Thymus (tissue), 11 donors: ENCODE results near the gene TXLNG. TPM values are rescaled to one million over a fixed set of nuclear protein-coding genes. Genes with fewer than 3 reads are reported as not detected.
A peak's percentile ranks its signal among the peaks of the same experiment; 100 is the strongest.

Experiments
- DNase-seq, 9 donors: peaks; one replicate each; pipeline ENCODE4 v3.0.0-alpha.2; 2013; ENCODE audit warnings: low spot score in 9 of 9, low read depth in 6 of 9, missing footprints in 1 of 9
- H3K27ac ChIP-seq, 2 donors: one replicate each; pipeline ENCODE4 v1.5.1; 2013; ENCODE audit warnings: control low read depth in 1 of 2, low read depth in 1 of 2, low read length in 1 of 2, mild to moderate bottlenecking in 1 of 2, moderate library complexity in 1 of 2
- H3K27me3 ChIP-seq, 2 donors: one replicate each; pipeline ENCODE4 v1.5.1; 2013; ENCODE audit warnings: low read length in 1 of 2; ENCODE audit not compliant: control insufficient read depth in 2 of 2, insufficient read depth in 1 of 2
- H3K36me3 ChIP-seq, 2 donors: one replicate each; pipeline ENCODE4 v1.5.1; 2013; ENCODE audit warnings: low read length in 1 of 2, mild to moderate bottlenecking in 1 of 2, moderate library complexity in 1 of 2; ENCODE audit not compliant: control insufficient read depth in 2 of 2, insufficient read depth in 2 of 2
- H3K4me1 ChIP-seq, 2 donors: one replicate each; pipeline ENCODE4 v1.5.1; 2013; ENCODE audit warnings: low read length in 2 of 2; ENCODE audit not compliant: control insufficient read depth in 2 of 2, insufficient read depth in 2 of 2
- H3K4me3 ChIP-seq, 2 donors: one replicate each; pipeline ENCODE4 v1.5.1; 2013; ENCODE audit warnings: low read length in 2 of 2, control low read depth in 1 of 2, mild to moderate bottlenecking in 1 of 2
- H3K9me3 ChIP-seq, 2 donors: one replicate each; pipeline ENCODE4 v1.5.1; 2013; ENCODE audit warnings: low read length in 1 of 2, mild to moderate bottlenecking in 1 of 2; ENCODE audit not compliant: control insufficient read depth in 2 of 2, insufficient read depth in 1 of 2
- WGBS: extraction: QIAGEN DNeasy Blood & Tissue Kit; methylation state at CpG from one replicate; pipeline ENCODE4 v1.1.7; 2013; 5-methylcytosine and 5-hydroxymethylcytosine counted together
- polyA plus RNA-seq: library from polyadenylated mRNA; stranded (reverse); fragments of 200-250 nt; gene quantifications from one replicate; pipeline ENCODE4 v1.2.3, GENCODE V29; 2013
- total RNA-seq: library from RNA; stranded (reverse); fragments of 120-200 nt; gene quantifications from one replicate; pipeline ENCODE4 v1.2.4, GENCODE V29; 2013
- donor health status: healthy.

The TXLNG gene
- total and polyA plus RNA-seq, 2 donors = 10.7 to 12.6 TPM

DNA sequence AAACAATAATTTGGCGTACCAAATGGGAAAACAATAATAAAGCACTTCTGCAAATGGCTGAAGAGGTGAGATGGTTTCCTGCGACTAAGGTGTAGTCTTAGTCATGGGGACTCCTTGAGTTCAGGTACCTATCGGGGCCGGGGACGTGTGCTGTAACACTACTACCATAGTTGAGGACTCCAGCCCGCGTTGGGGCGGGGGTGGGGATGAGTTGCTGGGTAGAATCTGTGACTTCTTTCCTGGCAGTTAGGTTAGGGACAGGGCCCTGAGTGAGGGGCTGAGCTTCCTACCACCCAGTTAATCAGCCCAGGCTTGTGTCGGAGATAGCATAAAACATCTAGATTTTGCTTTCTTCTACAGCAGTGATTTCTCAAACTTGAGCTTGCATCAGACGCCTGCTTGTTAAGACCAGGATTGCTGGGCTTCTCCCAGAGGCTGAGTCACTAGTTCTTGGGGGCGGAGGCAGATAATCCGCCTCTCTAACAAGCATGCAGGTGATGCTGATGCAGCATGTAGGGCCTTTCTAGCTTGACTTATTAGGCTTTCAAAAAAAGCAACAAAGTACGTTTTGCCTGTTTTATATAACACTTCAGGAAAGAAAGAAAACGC is 53.7 kb downstream of the TXLNG start:
- Histone ChIP-seq H3K27ac (peak overlapping the region in 1 of 2 donors; percentile 78), H3K4me3 (no peak overlapping the region), H3K27me3 (no peaks in the 10 kb centered on the region), H3K4me1 (peaks cover 0 to 15% of the 10 kb centered on the region in 2 donors), H3K36me3 (peaks cover 10 to 36% of the 10 kb centered on the region in 2 donors), H3K9me3 (no peaks in the 10 kb centered on the region)
- WGBS = 96% methylated on average over 14 of the region's 14 CpGs
- DNase-seq = no peak

DNA sequence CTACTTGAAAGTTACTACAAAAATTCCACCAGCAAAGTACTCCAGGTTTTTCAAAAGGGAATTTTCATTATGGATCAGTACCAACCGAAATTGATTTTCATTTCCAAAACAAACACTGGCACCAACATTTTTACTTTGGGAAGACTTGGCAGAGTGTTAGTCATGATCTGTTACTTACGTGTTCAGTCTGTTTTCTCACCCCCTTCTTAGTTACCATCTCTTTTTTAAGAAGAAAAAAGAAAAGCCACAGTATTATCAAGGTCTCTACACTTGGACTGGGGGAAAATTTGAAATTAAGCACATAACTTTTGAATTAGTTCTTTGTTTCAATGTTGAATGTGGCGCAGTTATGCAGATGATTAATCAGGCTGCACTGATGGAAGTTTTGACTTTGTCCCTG is 56.4 kb downstream of the TXLNG start:
- Histone ChIP-seq H3K4me3 (no peak overlapping the region), H3K36me3 (peaks cover 17 to 54% of the 10 kb centered on the region in 2 donors), H3K4me1 (peaks cover 0 to 15% of the 10 kb centered on the region in 2 donors), H3K27me3 (no peaks in the 10 kb centered on the region), H3K9me3 (no peaks in the 10 kb centered on the region), H3K27ac (no peak overlapping the region)
- 94% methylated on average over 3 of the region's 3 CpGs for WGBS
- no peak for DNase-seq

DNA sequence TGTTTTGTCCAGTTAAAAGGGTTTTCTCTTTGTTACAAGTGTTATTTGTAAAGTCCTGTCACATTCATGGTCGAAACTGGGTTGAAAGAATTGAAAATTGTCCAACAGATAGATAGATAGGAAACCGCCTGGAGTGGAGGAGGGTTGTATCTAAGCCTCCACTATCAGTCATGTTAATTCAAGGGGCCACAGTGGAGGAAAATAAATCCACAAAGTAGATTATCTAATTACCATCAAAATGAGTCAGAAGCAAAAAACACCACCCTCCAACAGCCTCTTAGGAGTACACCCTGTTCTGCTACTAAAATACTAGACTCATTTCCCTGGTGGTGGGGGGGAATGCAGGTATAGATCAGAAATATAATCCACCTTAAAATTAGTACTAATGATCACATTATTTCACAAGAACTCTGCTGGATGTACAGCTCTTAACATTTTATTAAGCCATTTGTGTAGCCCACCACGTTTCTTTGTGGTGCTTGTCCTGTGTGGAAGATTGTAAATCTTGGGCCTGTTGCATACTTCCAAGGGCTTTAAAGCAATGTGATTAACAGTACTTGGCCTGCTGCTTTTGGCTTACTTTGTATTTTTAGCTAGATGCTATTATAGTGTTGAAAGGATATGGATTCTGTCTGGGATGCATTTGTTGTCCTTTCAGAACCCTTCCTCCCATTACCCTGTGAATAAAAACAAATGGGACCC is 57.1 kb downstream of the TXLNG start:
- Histone ChIP-seq H3K4me3 (no peak overlapping the region), H3K36me3 (peaks cover 19 to 60% of the 10 kb centered on the region in 2 donors), H3K27me3 (no peaks in the 10 kb centered on the region), H3K4me1 (peaks cover 0 to 15% of the 10 kb centered on the region in 2 donors), H3K9me3 (no peaks in the 10 kb centered on the region), H3K27ac (no peak overlapping the region)
- DNase-seq = no peak
- WGBS = 93% methylated on average over 3 of the region's 3 CpGs

DNA sequence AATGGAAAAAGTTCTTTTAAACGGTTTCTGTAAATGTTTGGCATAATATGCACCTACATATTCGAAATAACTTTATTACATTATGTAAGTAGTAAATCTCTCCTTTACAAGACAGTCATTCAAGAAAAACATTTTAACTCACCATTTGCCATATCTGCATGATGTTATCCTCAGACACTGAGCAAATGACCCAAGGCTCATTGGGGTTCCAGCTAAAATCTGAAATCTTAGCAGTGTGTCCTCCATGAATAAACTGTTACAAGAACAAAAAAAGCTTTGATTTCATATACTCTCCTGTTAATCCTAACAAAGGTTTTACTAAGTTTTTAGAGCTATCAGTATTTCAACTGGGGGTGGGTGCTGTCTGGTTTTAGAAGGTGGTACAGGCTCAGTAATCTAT is 59.4 kb downstream of the TXLNG start:
- 94% methylated on average over 2 of the region's 2 CpGs for WGBS
- Histone ChIP-seq H3K27ac (no peak overlapping the region), H3K4me1 (no peaks in the 10 kb centered on the region), H3K9me3 (no peaks in the 10 kb centered on the region), H3K36me3 (peaks cover 21 to 71% of the 10 kb centered on the region in 2 donors), H3K27me3 (no peaks in the 10 kb centered on the region), H3K4me3 (no peak overlapping the region)
- no peak for DNase-seq

DNA sequence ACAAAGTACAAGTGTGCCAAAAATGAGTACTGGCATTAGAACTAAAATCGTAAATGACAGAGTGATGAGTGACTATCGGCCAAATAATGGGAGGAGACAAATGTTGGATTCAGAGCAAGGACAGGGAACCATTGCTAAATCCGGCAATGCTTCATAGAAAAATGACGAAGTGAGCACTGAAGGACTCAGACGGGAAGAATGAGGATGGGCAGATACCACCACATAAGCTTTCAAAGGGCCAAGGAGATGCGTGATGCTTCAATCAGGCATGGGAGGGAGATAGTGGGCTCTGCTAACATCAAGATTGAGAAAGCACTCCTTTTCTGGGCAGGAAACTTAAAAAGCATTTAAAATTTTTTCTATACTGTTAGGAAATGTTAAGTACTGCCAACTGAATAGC is 62.3 kb downstream of the TXLNG start:
- no peak for DNase-seq
- H3K36me3 ChIP-seq = peaks cover 23 to 76% of the 10 kb centered on the region in 2 donors
- WGBS = 98% methylated on average over 6 of the region's 6 CpGs

DNA sequence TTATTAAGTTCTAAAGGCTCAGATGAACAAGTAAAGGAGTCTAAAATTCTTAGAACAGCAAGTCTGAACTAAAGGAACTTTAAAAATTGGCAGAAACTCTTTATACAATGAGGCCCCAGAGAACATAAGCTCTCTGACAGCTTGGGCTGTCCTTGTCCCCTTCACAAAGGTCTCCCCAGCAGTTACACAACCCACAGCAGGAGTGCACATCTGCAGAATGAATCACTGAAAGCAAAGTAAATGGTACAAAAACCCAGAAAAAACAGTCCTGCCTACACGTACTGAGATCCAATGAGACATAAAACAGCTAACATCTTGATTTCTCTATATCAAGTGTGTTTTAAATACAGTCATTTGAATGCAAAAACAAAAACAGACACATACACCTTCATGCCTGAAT is 65.2 kb downstream of the TXLNG start:
- no peak for DNase-seq
- H3K4me1 ChIP-seq = no peaks in the 10 kb centered on the region
- H3K27me3 ChIP-seq = no peaks in the 10 kb centered on the region
- H3K36me3 ChIP-seq = peaks cover 27 to 70% of the 10 kb centered on the region in 2 donors
- H3K27ac ChIP-seq = no peak overlapping the region
- no peak overlapping the region for H3K4me3 ChIP-seq
- no peaks in the 10 kb centered on the region for H3K9me3 ChIP-seq
- WGBS = 88% methylated on average over 1 of the region's 1 CpG

More for the DNA sequence above, 62.3 kb downstream of the TXLNG start:
- Histone ChIP-seq H3K9me3 (no peaks in the 10 kb centered on the region), H3K4me1 (no peaks in the 10 kb centered on the region), H3K27ac (no peak overlapping the region), H3K27me3 (no peaks in the 10 kb centered on the region), H3K4me3 (no peak overlapping the region)

DNA sequence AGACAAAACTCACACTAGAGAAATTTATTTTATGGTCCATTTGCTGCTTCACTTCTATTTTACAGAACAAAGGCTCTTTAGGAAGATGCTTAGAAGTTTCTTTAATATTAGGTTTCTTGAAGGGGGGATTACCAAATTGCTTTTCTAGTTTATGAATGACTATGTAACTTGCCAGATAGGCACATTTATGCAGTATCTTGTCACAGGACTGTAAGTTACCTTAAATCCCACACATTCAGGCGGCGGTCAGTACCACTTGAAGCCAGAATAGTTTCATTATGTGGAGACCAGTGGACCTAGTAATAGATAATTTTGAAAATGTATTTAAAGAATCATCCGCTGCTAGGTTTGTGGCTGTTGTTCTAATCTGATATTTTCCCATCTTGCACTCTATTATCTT is 65.6 kb downstream of the TXLNG start:
- H3K27me3 ChIP-seq = no peaks in the 10 kb centered on the region
- H3K9me3 ChIP-seq = no peaks in the 10 kb centered on the region
- no peak for DNase-seq
- peaks cover 24 to 67% of the 10 kb centered on the region in 2 donors for H3K36me3 ChIP-seq
- WGBS = 98% methylated on average over 3 of the region's 3 CpGs
- no peak overlapping the region for H3K27ac ChIP-seq
- H3K4me1 ChIP-seq = no peaks in the 10 kb centered on the region
- no peak overlapping the region for H3K4me3 ChIP-seq

DNA sequence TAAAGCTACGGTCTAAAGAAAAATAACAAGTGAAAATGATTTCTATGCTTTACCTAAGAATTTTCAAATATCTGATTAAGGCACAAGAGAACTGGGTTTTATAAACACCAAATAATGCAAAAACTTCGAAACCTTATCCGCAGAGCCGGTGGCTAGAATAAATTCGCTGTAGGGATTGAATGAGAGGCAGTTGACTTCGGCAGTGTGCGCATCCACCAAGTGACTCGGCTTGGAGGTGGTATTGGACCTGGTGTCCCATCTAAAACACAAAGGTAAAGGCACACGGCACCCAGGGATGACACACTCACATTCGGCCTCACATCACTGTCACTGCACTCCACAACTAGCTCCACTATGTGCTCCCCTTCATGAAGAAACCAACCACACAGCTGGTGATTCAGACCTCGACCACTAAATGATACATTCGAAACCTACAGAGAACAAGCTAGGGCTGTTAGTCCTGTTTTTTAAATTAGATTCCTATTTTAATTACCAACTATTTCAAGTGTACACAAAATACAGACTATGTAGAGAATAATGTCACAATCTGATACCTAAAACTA is 66.4 kb downstream of the TXLNG start:
- no peaks in the 10 kb centered on the region for H3K9me3 ChIP-seq
- H3K27me3 ChIP-seq = no peaks in the 10 kb centered on the region
- H3K4me3 ChIP-seq = no peak overlapping the region
- no peak for DNase-seq
- 97% methylated on average over 12 of the region's 12 CpGs for WGBS
- H3K36me3 ChIP-seq = peaks cover 23 to 70% of the 10 kb centered on the region in 2 donors
- H3K27ac ChIP-seq = no peak overlapping the region
- no peaks in the 10 kb centered on the region for H3K4me1 ChIP-seq

DNA sequence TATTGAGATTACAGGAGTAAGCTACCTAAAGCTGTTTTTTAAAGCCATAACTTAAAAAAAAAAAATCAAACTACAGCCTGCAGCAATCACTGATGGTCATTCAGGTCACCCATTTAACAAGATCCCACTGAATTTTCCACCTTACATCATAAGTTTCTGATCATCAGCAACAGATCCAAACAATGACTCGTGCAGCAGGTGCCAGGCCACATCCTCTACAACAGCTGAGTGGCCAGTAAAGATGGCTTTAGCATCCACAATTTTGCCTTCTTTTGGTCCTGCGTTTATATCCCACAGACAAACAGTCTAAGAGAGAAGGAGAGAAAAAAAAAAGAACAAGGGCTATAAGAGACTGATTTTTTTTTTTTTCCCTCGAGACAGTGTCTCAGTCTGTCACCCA is 67.3 kb downstream of the TXLNG start:
- Histone ChIP-seq H3K4me1 (no peaks in the 10 kb centered on the region), H3K36me3 (peaks cover 24 to 71% of the 10 kb centered on the region in 2 donors), H3K4me3 (no peak overlapping the region), H3K27ac (no peak overlapping the region), H3K27me3 (no peaks in the 10 kb centered on the region), H3K9me3 (no peaks in the 10 kb centered on the region)
- WGBS = 95% methylated on average over 3 of the region's 3 CpGs
- no peak for DNase-seq
